ENCODE results near the gene SRSF8. TPM values are rescaled to one million over a fixed set of nuclear protein-coding genes. Genes with fewer than 3 reads are reported as not detected.
A peak's percentile ranks its signal among the peaks of the same experiment; 100 is the strongest.

The SRSF8 gene
- total and polyA plus RNA-seq, 2 donors (not counting 1 experiment from before 2014, with no cell fraction given), result 16.3 to 31.5 TPM

DNA sequence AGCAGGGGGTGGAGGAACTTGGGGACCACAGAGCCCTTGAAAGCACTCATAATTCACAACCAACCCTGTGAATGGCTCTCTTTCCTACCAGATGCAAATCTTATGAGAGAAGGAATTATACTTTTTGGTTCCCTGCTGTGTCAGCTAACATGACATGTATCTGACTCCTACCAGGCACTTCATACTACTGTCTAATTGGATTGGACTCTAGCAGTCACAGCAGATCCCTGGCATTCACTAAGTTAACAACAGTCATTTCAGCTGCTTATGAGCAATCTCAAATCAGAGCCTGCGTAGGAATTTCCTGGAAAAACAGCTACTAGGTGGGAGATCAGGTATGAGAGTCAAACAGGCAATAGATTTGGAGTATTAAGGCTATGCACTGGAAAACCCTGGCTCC, 11.8 kb downstream of the SRSF8 start:
- peak in 1 of 2 donors; percentile 33 for DNase-seq (ENCODE audit: low read depth in 2 of 2)
- no peaks in the 10 kb centered on the region for H3K36me3 ChIP-seq (ENCODE audit: control insufficient read depth, insufficient read depth, low read length)
- no peak for TF ChIP-seq EZH2 (IDR thresholded peaks at IDR 0.05; ENCODE audit: low read length, missing control alignments)
- TF ChIP-seq, protein P1, sequence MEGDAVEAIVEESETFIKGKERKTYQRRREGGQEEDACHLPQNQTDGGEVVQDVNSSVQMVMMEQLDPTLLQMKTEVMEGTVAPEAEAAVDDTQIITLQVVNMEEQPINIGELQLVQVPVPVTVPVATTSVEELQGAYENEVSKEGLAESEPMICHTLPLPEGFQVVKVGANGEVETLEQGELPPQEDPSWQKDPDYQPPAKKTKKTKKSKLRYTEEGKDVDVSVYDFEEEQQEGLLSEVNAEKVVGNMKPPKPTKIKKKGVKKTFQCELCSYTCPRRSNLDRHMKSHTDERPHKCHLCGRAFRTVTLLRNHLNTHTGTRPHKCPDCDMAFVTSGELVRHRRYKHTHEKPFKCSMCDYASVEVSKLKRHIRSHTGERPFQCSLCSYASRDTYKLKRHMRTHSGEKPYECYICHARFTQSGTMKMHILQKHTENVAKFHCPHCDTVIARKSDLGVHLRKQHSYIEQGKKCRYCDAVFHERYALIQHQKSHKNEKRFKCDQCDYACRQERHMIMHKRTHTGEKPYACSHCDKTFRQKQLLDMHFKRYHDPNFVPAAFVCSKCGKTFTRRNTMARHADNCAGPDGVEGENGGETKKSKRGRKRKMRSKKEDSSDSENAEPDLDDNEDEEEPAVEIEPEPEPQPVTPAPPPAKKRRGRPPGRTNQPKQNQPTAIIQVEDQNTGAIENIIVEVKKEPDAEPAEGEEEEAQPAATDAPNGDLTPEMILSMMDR (conservative IDR thresholded peaks at IDR 0.05 in 1 of 2, IDR thresholded peaks at IDR 0.05 in 1 of 2; ENCODE audit: low read depth in 1 of 2, low read length in 2 of 2), result no peak

GRCh38 chr11:95081010-95081409, 14.3 kb downstream of the SRSF8 start:
- TF ChIP-seq EZH2 (IDR thresholded peaks at IDR 0.05; ENCODE audit: low read length, missing control alignments), result no peak
- TF ChIP-seq, protein P1 (conservative IDR thresholded peaks at IDR 0.05 in 1 of 2, IDR thresholded peaks at IDR 0.05 in 1 of 2; ENCODE audit: low read depth in 1 of 2, low read length in 2 of 2), result no peak
- Histone ChIP-seq H3K27me3 (ENCODE audit: control insufficient read depth, insufficient read depth, low read length) (no peaks in the 10 kb centered on the region), H2AFZ (ENCODE audit: low read length) (no peak overlapping the region), H3K79me2 (ENCODE audit: control insufficient read depth, insufficient read depth, low read length) (no peaks in the 10 kb centered on the region), H3K27ac (ENCODE audit: insufficient read depth, low read length) (no peak overlapping the region), H3K9ac (ENCODE audit: insufficient read depth, low read length) (no peak overlapping the region), H4K20me1 (ENCODE audit: control insufficient read depth, extremely low read depth, insufficient read depth, low read length) (no peaks in the 10 kb centered on the region), H3K4me3 (replicated peaks in 1 of 4; ENCODE audit: control extremely low read depth in 1 of 4, insufficient read depth in 1 of 4, low read depth in 3 of 4, low read length in 4 of 4) (no peak overlapping the region), H3K4me1 (ENCODE audit: control insufficient read depth, extremely low read depth, insufficient read depth, low read length) (peaks cover 2% of the 10 kb centered on the region), H3K9me3 (ENCODE audit: control insufficient read depth, insufficient read depth, low read depth, low read length) (no peaks in the 10 kb centered on the region), H3K4me2 (ENCODE audit: extremely low read depth, insufficient read depth, low read length) (no peak overlapping the region), H3K36me3 (ENCODE audit: control insufficient read depth, insufficient read depth, low read length) (no peaks in the 10 kb centered on the region)
- no peak for DNase-seq (ENCODE audit: low read depth in 2 of 2)

More for the DNA sequence above, 11.8 kb downstream of the SRSF8 start:
- H3K9ac ChIP-seq (ENCODE audit: insufficient read depth, low read length), result no peak overlapping the region
- H3K4me1 ChIP-seq (ENCODE audit: control insufficient read depth, extremely low read depth, insufficient read depth, low read length), result peaks cover 8% of the 10 kb centered on the region
- H3K27ac ChIP-seq (ENCODE audit: insufficient read depth, low read length), result no peak overlapping the region
- H3K4me3 ChIP-seq (replicated peaks in 1 of 4; ENCODE audit: control extremely low read depth in 1 of 4, insufficient read depth in 1 of 4, low read depth in 3 of 4, low read length in 4 of 4), result no peak overlapping the region
- H4K20me1 ChIP-seq (ENCODE audit: control insufficient read depth, extremely low read depth, insufficient read depth, low read length), result no peaks in the 10 kb centered on the region
- H2AFZ ChIP-seq (ENCODE audit: low read length), result no peak overlapping the region
- no peaks in the 10 kb centered on the region for H3K9me3 ChIP-seq (ENCODE audit: control insufficient read depth, insufficient read depth, low read depth, low read length)
- no peaks in the 10 kb centered on the region for H3K79me2 ChIP-seq (ENCODE audit: control insufficient read depth, insufficient read depth, low read length)
- no peaks in the 10 kb centered on the region for H3K27me3 ChIP-seq (ENCODE audit: control insufficient read depth, insufficient read depth, low read length)
- no peak overlapping the region for H3K4me2 ChIP-seq (ENCODE audit: extremely low read depth, insufficient read depth, low read length)

DNA sequence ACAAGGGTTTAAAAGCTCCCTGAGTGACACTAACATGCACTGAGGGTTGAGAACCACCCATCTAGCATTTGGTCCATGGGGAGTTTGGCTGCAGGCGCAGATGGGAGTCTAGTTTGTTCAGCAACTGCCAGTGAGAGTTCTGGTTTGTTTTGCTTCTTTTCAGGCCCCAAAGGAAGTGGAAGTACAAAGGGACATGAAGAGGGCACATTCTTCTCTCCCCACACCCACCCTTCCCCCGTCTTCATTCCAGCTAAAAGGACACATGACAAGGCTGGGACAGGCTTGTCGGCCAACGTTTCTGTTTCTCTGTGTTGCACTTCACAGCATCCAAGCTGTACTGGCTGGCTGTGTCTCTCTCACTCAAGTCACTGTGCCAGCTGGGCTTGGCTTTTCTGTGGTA, 14.7 kb downstream of the SRSF8 start:
- Histone ChIP-seq H2AFZ (ENCODE audit: low read length) (peak overlapping the region; percentile 22), H3K27ac (ENCODE audit: insufficient read depth, low read length) (no peak overlapping the region), H3K4me1 (ENCODE audit: control insufficient read depth, extremely low read depth, insufficient read depth, low read length) (peaks cover 2% of the 10 kb centered on the region), H4K20me1 (ENCODE audit: control insufficient read depth, extremely low read depth, insufficient read depth, low read length) (no peaks in the 10 kb centered on the region), H3K4me3 (replicated peaks in 1 of 4; ENCODE audit: control extremely low read depth in 1 of 4, insufficient read depth in 1 of 4, low read depth in 3 of 4, low read length in 4 of 4) (no peak overlapping the region), H3K9ac (ENCODE audit: insufficient read depth, low read length) (no peak overlapping the region), H3K36me3 (ENCODE audit: control insufficient read depth, insufficient read depth, low read length) (no peaks in the 10 kb centered on the region), H3K79me2 (ENCODE audit: control insufficient read depth, insufficient read depth, low read length) (no peaks in the 10 kb centered on the region), H3K9me3 (ENCODE audit: control insufficient read depth, insufficient read depth, low read depth, low read length) (no peaks in the 10 kb centered on the region), H3K27me3 (ENCODE audit: control insufficient read depth, insufficient read depth, low read length) (no peaks in the 10 kb centered on the region), H3K4me2 (ENCODE audit: extremely low read depth, insufficient read depth, low read length) (no peak overlapping the region)
- TF ChIP-seq EZH2 (IDR thresholded peaks at IDR 0.05; ENCODE audit: low read length, missing control alignments), result no peak
- TF ChIP-seq, protein P1 (conservative IDR thresholded peaks at IDR 0.05 in 1 of 2, IDR thresholded peaks at IDR 0.05 in 1 of 2; ENCODE audit: low read depth in 1 of 2, low read length in 2 of 2), result no peak
- DNase-seq (ENCODE audit: low read depth in 2 of 2), result peak in 1 of 2 donors; percentile 18
